ENCODE data around the gene SCUBE1. TPM values are rescaled to one million over a fixed set of nuclear protein-coding genes. Genes with fewer than 3 reads are reported as not detected.

Gene SCUBE1
- total and polyA plus RNA-seq, 8 donors = 0.31 to 8.0 (median 1.8) TPM

DNA sequence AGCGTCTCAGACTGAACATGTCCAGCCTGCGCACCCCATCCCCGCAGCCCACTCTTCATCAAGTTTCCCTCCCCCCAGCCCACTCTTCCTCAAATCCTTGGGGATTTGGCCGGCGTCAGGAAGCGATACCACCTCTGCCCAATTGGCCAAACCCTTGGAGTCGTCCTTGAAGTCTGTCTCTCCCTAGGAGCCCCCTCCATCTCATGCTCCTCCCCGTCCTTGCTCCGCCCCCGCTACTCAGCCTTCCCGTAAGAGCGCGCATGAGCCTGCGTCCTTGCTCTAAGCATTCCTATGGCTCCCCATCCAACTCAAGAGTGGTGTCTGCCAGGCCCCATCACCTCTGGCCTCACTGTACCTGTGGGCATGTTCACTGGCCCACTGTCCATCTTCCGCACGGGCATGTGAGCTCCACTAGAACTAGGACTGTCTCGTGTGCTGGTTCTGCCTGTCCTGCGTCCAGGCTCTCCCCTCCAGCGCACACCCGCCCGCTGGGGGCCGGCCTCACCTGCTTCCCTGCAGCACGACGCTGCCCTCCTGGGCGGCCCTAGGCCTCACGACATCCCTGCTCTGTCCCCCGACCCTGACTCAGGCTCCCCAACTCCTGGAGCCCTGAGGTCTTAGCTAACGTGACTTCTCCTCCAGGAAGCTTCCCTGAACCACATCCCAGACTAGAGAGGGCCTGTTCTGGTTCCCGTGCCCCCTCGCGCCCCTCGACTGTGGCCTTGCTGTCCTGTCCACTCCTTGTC is 125.7 kb downstream of the SCUBE1 start:
- Histone ChIP-seq H3K36me3 (peaks cover 0 to 8% (median 0%) of the 10 kb centered on the region in 4 donors), H3K4me1 (peaks cover 0 to 5% (median 2%) of the 10 kb centered on the region in 4 donors), H3K27ac (no peak overlapping the region), H3K4me3 (no peak overlapping the region), H3K27me3 (peaks cover 0 to 12% (median 6%) of the 10 kb centered on the region in 3 donors), H3K9me3 (no peaks in the 10 kb centered on the region)
- no peak for TF ChIP-seq CTCF (IDR thresholded peaks at IDR 0.05)
- TF ChIP-seq POLR2A (IDR thresholded peaks at IDR 0.05) = no peak
- intact Hi-C loops (cut with DNase I; ENCODE audit: low total_unique reads) = no loop called here
- no peak for DNase-seq
- 73 to 86% (median 77%) methylated on average over 26 to 32 of the region's 32 CpGs for WGBS, 5 donors

DNA sequence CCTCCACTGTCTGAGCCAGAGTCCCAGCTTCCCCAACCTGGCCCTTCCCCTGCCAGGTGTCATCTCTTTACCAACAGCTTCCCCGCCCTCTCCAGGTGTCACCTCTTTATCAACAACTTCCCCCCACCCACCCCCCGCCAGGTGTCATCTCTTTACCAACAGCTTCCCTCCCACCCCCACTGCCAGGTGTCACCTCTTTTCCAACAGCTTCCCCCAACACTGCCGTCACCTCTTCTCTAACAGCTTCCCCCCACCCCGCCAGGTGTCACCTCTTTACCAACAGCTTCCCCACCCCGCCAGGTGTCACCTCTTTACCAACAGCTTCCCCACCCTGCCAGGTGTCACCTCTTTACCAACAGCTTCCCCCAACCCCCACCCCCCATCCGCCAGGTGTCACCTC is 126.4 kb downstream of the SCUBE1 start:
- peaks cover 0 to 12% (median 6%) of the 10 kb centered on the region in 3 donors for H3K27me3 ChIP-seq

GRCh38 chr22:43213962-43214361 is 129.2 kb downstream of the SCUBE1 start:
- intact Hi-C loops (cut with DNase I; ENCODE audit: low total_unique reads) = no loop called here
- 78 to 88% (median 84%) methylated on average over 9 to 12 of the region's 12 CpGs for WGBS, 5 donors
- Histone ChIP-seq H3K9me3 (no peaks in the 10 kb centered on the region), H3K27ac (no peak overlapping the region), H3K27me3 (peaks cover 0 to 12% (median 6%) of the 10 kb centered on the region in 3 donors), H3K4me1 (no peaks in the 10 kb centered on the region), H3K36me3 (peaks cover 0 to 12% (median 0%) of the 10 kb centered on the region in 4 donors), H3K4me3 (no peak overlapping the region)
- TF ChIP-seq CTCF (IDR thresholded peaks at IDR 0.05) (no peak), POLR2A (IDR thresholded peaks at IDR 0.05) (no peak), EP300 (IDR thresholded peaks at IDR 0.05) (no peak), POLR2AphosphoS5 (IDR thresholded peaks at IDR 0.05) (no peak)
- DNase-seq = no peak

More for the DNA sequence above, 126.4 kb downstream of the SCUBE1 start:
- Histone ChIP-seq H3K27ac (no peak overlapping the region), H3K36me3 (peaks cover 0 to 8% (median 0%) of the 10 kb centered on the region in 4 donors), H3K9me3 (no peaks in the 10 kb centered on the region), H3K4me1 (no peaks in the 10 kb centered on the region), H3K4me3 (no peak overlapping the region)
- WGBS, 5 donors = 45 to 85% (median 83%) methylated on average over 6 of the region's 6 CpGs
- TF ChIP-seq EP300 (IDR thresholded peaks at IDR 0.05) (no peak), POLR2A (IDR thresholded peaks at IDR 0.05) (no peak), POLR2AphosphoS5 (IDR thresholded peaks at IDR 0.05) (no peak), CTCF (IDR thresholded peaks at IDR 0.05) (no peak)
- intact Hi-C loops (cut with DNase I; ENCODE audit: low total_unique reads) = no loop called here
- DNase-seq = no peak

DNA sequence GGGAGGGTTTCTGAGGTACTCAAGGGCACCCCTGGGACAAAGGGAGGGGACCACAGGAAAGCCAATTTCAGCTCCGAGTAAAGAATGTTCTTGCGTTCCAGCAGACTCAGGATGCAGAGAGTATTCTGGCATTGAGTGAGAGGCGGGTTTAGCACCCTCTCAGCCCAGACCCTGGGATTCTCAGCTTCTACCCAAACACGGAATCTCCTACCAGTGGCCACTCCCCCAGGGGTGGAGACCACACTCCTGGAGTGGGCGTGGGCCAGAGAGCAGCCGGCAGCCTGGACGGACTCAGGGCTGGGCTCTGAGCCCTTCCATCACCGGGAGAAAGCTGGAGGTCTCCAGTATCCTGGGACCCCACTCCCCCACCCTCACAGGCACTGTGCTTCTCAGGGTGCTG is 130.1 kb downstream of the SCUBE1 start:
- H3K27me3 ChIP-seq = peaks cover 0 to 12% (median 6%) of the 10 kb centered on the region in 3 donors
- intact Hi-C loops (cut with DNase I; ENCODE audit: low total_unique reads) = no loop called here
- H3K4me1 ChIP-seq = no peaks in the 10 kb centered on the region
- peaks cover 0 to 11% (median 0%) of the 10 kb centered on the region in 4 donors for H3K36me3 ChIP-seq
- peak in 1 of 2 donors; percentile 63 for DNase-seq
- 26 to 38% (median 27%) methylated on average over 7 to 8 of the region's 8 CpGs for WGBS, 5 donors
- TF ChIP-seq POLR2A (IDR thresholded peaks at IDR 0.05) = no peak
- TF ChIP-seq EP300 (IDR thresholded peaks at IDR 0.05) = no peak
- no peak for TF ChIP-seq POLR2AphosphoS5 (IDR thresholded peaks at IDR 0.05)
- H3K9me3 ChIP-seq = no peaks in the 10 kb centered on the region
- no peak overlapping the region for H3K27ac ChIP-seq
- no peak overlapping the region for H3K4me3 ChIP-seq
